Placental pericyte (primary cell): ENCODE measurements around the gene PRLH. TPM values are rescaled to one million over a fixed set of nuclear protein-coding genes. Genes with fewer than 3 reads are reported as not detected.

Experiments
- small RNA-seq: library from RNA; depleted of rRNA; stranded (forward); fragments of <200 nt; gene quantifications from one replicate; pipeline ENCODE3, GENCODE V24; 2012; ENCODE audit warnings: low replicate concordance
- total RNA-seq: library from RNA; depleted of rRNA; stranded (reverse); fragments of >200 nt; gene quantifications from 2 replicates; pipeline ENCODE4 v1.2.3, GENCODE V29; 2012

Gene PRLH, protein sequence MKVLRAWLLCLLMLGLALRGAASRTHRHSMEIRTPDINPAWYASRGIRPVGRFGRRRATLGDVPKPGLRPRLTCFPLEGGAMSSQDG
- not detected in 2 replicates for total RNA-seq

DNA sequence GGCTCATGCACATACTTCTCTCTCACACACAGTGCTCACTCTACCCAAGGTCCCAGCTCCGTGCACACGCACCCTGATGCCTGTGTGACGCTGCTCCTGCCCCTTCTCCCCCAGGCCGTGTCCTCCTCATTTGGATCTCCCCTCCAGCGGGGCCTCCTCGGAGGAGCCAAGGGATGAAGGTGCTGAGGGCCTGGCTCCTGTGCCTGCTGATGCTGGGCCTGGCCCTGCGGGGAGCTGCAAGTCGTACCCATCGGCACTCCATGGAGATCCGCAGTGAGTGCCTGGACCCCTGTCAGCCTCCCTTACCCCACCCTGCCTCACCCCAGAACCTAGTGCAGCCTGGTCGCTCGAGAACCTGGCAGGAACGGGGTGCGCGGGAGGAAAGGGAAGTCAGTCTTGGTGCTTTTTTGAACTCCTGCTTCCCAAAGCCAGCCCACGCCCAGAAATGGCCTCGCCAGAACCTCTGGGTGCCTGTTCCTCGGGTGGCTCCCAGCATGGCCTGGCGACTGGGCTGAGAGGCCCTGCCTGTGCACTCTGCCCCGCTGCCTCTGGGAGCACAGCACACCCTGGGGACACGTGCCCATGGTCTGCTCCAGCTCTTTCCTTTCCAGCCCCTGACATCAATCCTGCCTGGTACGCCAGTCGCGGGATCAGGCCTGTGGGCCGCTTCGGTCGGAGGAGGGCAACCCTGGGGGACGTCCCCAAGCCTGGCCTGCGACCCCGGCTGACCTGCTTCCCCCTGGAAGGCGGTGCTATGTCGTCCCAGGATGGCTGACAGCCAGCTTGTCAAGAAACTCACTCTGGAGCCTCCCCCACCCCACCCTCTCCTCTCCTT, at the start of gene PRLH:
Gene PRLH, plus strand, starts transcription at position 174 of the 835 bp plus-strand sequence. Its CDS starts 0 bp downstream, at position 174.

DNA sequence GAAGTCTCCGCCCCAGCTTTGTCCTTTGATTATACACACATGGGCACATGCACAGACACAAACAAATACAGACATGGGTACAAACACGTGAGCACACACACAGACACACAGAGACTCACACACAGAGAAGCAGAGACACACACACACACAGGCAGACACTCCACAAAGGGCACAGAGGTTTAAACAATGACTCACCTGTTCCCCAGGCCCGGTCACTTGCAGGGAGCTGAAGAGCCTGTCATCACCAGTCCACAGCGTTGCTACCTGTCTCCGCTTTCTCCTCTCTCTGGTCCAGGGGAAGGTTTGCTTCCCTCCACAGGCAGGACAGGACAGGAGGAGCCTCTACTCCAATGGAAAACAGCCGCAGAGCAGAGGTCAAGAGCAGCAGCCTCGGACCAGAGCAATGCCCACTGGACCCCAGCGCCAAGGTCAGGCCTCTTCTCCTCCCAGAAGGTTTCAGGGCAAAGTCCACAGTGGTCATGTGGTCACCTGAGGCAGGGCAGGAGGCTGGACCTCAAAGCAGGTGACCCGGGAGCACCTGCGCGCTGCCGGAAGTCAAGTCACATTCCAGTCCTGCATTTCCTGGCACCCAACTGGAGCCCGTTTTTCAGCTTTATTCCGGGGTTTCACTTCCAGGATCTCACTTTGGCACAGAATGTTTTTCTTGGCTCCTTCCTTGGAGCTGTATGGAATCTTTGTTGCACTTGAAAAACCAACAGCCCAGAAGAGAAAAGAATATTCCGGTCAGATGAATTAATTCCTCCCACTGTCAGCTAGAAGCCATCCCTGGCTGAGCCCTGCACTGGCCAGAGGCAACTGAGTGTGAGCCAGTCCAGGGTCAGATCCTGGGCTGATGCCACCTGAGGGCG, 24.1 kb downstream of the PRLH start, which contains the start of gene RAB17:
Gene RAB17, minus strand, starts transcription at position 463 of the 869 bp plus-strand sequence. CDS start 4,580 bp downstream, outside the sequence.

Small RNA genes lying within 50 kb of the gene (small RNA-seq; reads per million reads assigned to genes)
- 0.98 reads per million, percentile 44 among the genes with 10 or more reads in this experiment for gene RNU6-1140P

Other genes starting within 250 kb of the PRLH start
- 482 and 2,127 TPM in 2 replicates for gene COL6A3, start 152.4 kb upstream of the PRLH start, total RNA-seq
- 32.2 and 49.2 TPM in 2 replicates for gene MLPH, start 79.3 kb upstream of the PRLH start, total RNA-seq
- 0.22 and 0.43 TPM in 2 replicates for gene RAB17, start 24.2 kb downstream of the PRLH start, total RNA-seq
- gene LRRFIP1, start 61.0 kb downstream of the PRLH start, total RNA-seq = 44.4 and 62.0 TPM in 2 replicates
- 0.14 and 0.22 TPM in 2 replicates for gene RBM44, start 232.2 kb downstream of the PRLH start, total RNA-seq